Mesenchymal stem cell (in vitro differentiated cells and primary cell): Measurements from ENCODE around the gene EPB41.
A peak's percentile ranks its signal among the peaks of the same experiment; 100 is the strongest.
"Not testable (repeated sequence)": the region's sequence is repeated elsewhere in the genome, so short reads cannot be mapped to it uniquely, and the experiment has no call there.

Experiments
- DNase-seq: peaks from one replicate; pipeline ENCODE4 v3.0.0-alpha.2; 2013
- H2AFZ ChIP-seq: one replicate; pipeline ENCODE4 v1.6.1; 2013; ENCODE audit warnings: low read depth, mild to moderate bottlenecking, control low read depth, inconsistent platforms, low read length, moderate library complexity
- H2AK5ac ChIP-seq: 2 replicates; pipeline ENCODE4 v1.6.1; 2013; ENCODE audit warnings: low read length, moderate library complexity, mild to moderate bottlenecking, inconsistent platforms; ENCODE audit not compliant: severe bottlenecking
- H2BK120ac ChIP-seq: one replicate; pipeline ENCODE4 v1.6.1; 2013; ENCODE audit warnings: low read depth, mild to moderate bottlenecking, inconsistent platforms, low read length, moderate library complexity
- H2BK12ac ChIP-seq, 2 experiments: one replicate each; pipeline ENCODE4 v1.6.1; 2013; ENCODE audit warnings: inconsistent platforms in 2 of 2, low read length in 2 of 2, mild to moderate bottlenecking in 2 of 2, moderate library complexity in 2 of 2, control low read depth in 1 of 2
- H2BK15ac ChIP-seq: one replicate; pipeline ENCODE4 v1.6.1; 2013; ENCODE audit warnings: mild to moderate bottlenecking, low read depth, inconsistent platforms; ENCODE audit not compliant: poor library complexity, severe bottlenecking
- H2BK5ac ChIP-seq: 2 replicates; pipeline ENCODE4 v1.6.1; 2013; ENCODE audit warnings: low read depth, mild to moderate bottlenecking, low read length, control low read depth, inconsistent platforms; ENCODE audit not compliant: poor library complexity, severe bottlenecking
- H3K14ac ChIP-seq, 2 experiments: one replicate each; pipeline ENCODE4 v1.6.1; 2013; ENCODE audit warnings: inconsistent platforms in 2 of 2, low read length in 2 of 2, control low read depth in 1 of 2, mild to moderate bottlenecking in 1 of 2, moderate library complexity in 1 of 2
- H3K18ac ChIP-seq, 2 experiments: one replicate each; pipeline ENCODE4 v1.6.1; 2013; ENCODE audit warnings: inconsistent platforms in 2 of 2, low read length in 2 of 2, control low read depth in 1 of 2, low read depth in 1 of 2, mild to moderate bottlenecking in 1 of 2
- H3K23ac ChIP-seq, 2 experiments: one replicate each; pipeline ENCODE4 v1.6.1; 2013; ENCODE audit warnings: inconsistent platforms in 2 of 2, low read length in 2 of 2, mild to moderate bottlenecking in 2 of 2, moderate library complexity in 2 of 2, control low read depth in 1 of 2
- H3K27ac ChIP-seq: 2 replicates; pipeline ENCODE4 v1.5.1; 2013; ENCODE audit warnings: mild to moderate bottlenecking, moderate library complexity, low read length, control low read depth, inconsistent platforms; ENCODE audit not compliant: poor library complexity, severe bottlenecking
- H3K27me3 ChIP-seq, 2 experiments: 2 replicates each; pipeline versions ENCODE4 v1.6.1 to v1.7.0; 2013; ENCODE audit warnings: low read length in 2 of 2, mild to moderate bottlenecking in 2 of 2, moderate library complexity in 2 of 2, control low read depth in 1 of 2, inconsistent platforms in 1 of 2; ENCODE audit not compliant: control insufficient read depth in 1 of 2, insufficient read depth in 1 of 2
- H3K36me3 ChIP-seq, 2 experiments: 2 replicates each; pipeline versions ENCODE4 v1.6.1 to v1.7.0; 2013; ENCODE audit warnings: low read length in 2 of 2, control low read depth in 1 of 2, inconsistent platforms in 1 of 2, low read depth in 1 of 2, mild to moderate bottlenecking in 1 of 2; ENCODE audit not compliant: insufficient read depth in 2 of 2, control insufficient read depth in 1 of 2
- H3K4ac ChIP-seq, 2 experiments: one replicate each; pipeline ENCODE4 v1.6.1; 2013; ENCODE audit warnings: inconsistent platforms in 2 of 2, low read length in 2 of 2, mild to moderate bottlenecking in 2 of 2, moderate library complexity in 2 of 2, control low read depth in 1 of 2, low read depth in 1 of 2
- H3K4me1 ChIP-seq: 2 replicates; pipeline ENCODE4 v1.6.1; 2013; ENCODE audit warnings: low read depth, low read length, control low read depth; ENCODE audit not compliant: control insufficient read depth, insufficient read depth
- H3K4me2 ChIP-seq: 2 replicates; pipeline ENCODE4 v1.6.1; 2013; ENCODE audit warnings: low read length, mild to moderate bottlenecking, inconsistent platforms; ENCODE audit not compliant: poor library complexity, severe bottlenecking
- H3K4me3 ChIP-seq, 2 experiments: 2 replicates each; pipeline versions ENCODE4 v1.5.1 to v1.7.0; 2013; ENCODE audit warnings: low read length in 2 of 2, mild to moderate bottlenecking in 2 of 2, control low read depth in 1 of 2, low read depth in 1 of 2; ENCODE audit not compliant: insufficient read depth in 1 of 2
- H3K79me1 ChIP-seq: replicated peaks from 2 replicates; pipeline ENCODE4 v1.6.1; 2013; ENCODE audit warnings: mild to moderate bottlenecking, control low read depth, low read length, inconsistent platforms; ENCODE audit not compliant: poor library complexity, severe bottlenecking
- H3K9ac ChIP-seq: 2 replicates; pipeline ENCODE4 v1.7.0; 2013; ENCODE audit warnings: mild to moderate bottlenecking, low read length, moderate library complexity
- H3K9me3 ChIP-seq: 2 replicates; pipeline ENCODE4 v1.7.0; 2013; ENCODE audit warnings: mild to moderate bottlenecking, low read length; ENCODE audit not compliant: control insufficient read depth
- H4K8ac ChIP-seq: one replicate; pipeline ENCODE4 v1.6.1; 2013; ENCODE audit warnings: inconsistent platforms, mild to moderate bottlenecking, low read length, moderate library complexity
- H4K91ac ChIP-seq: one replicate; pipeline ENCODE4 v1.6.1; 2013; ENCODE audit warnings: mild to moderate bottlenecking, low read length, inconsistent platforms
- WGBS: methylation state at CpG from one replicate; pipeline ENCODE4 v1.1.7; 2013; ENCODE audit warnings: mixed read lengths; 5-methylcytosine and 5-hydroxymethylcytosine counted together

Gene EPB41

DNA sequence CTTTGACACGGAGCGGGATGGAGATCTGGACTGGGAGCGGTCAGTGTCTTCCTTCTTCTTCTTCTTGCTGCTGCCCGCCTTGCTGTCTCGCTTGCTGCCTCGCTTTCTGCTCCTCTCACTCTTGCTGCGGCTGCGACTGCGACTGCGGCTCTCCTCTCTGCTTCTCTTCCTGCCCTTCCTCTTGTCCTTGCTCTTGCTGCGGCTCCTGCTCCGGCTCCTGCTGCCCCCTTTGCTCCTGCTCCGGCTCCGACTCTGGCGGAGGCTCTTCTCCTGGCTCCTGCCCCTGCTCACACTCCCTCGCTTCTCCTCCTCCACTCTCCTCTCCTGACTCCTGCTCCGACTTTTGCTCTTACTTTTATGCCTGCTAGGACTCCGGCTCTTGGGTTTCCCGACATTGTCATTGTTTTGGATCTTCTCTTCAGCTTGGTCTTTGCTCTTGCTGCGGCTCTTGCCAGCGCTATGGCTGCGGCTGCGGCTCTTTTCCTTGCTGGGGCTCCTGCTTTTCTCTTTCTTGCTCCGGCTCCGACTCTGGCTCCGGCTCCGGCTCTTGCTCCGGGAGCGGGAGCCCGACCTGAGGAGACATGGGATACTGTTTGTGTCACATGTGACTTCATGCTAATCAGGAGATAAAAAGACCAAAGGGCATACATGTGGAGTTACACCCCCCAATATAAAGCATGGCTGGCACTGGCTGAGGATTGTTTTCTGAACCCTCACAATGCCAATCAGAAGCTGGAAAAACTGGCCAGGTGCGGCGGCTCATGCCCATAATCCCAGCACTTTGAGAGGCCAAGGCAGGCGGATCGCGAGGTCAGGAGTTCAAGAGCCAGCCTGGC is 234.5 kb downstream of the EPB41 start:
- Histone ChIP-seq H3K18ac (no peak overlapping the region), H4K8ac (no peak overlapping the region), H2BK5ac (no peak overlapping the region), H3K36me3 (peaks cover 66 to 78% of the 10 kb centered on the region in 2 experiments), H3K9ac (no peak overlapping the region), H3K4me1 (no peaks in the 10 kb centered on the region), H3K27ac (no peak overlapping the region), H3K9me3 (no peaks in the 10 kb centered on the region), H2AFZ (no peak overlapping the region), H3K27me3 (no peaks in the 10 kb centered on the region), H3K14ac (no peak overlapping the region), H2BK12ac (no peak overlapping the region), H3K23ac (no peak overlapping the region), H3K79me1 (peaks cover 33% of the 10 kb centered on the region), H3K4me3 (no peak overlapping the region), H2BK15ac (no peak overlapping the region), H2BK120ac (no peak overlapping the region), H4K91ac (no peak overlapping the region), H2AK5ac (no peak overlapping the region), H3K4me2 (no peak overlapping the region), H3K4ac (no peak overlapping the region)
- 95% methylated on average over 35 of the region's 35 CpGs for WGBS
- DNase-seq = no peak

DNA sequence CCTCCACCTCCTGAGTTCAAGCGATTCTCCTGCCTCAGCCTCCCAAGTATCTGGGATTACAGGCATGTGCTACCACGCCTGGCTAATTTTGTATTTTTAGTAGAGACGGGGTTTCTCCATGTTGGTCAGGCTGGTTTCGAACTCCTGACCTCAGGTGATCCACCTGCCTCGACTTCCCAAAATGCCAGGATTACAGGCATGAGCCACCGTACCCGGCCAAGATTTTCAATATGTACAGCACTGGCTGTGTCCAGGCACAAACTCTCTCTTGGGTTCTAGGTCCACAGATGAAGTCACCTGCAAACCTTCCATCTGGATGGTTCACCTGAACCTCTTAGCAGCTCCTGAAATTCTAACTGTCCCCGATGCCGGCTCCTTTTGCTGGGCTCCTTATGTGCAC is 236.0 kb downstream of the EPB41 start:
- not testable (repeated sequence) for H2BK120ac ChIP-seq, H3K23ac ChIP-seq, DNase-seq, H3K4ac ChIP-seq, H3K14ac ChIP-seq, H3K4me2 ChIP-seq, H2BK5ac ChIP-seq, H3K27me3 ChIP-seq, H2AK5ac ChIP-seq, H4K8ac ChIP-seq, H3K9ac ChIP-seq, H2BK15ac ChIP-seq, H2AFZ ChIP-seq, H3K18ac ChIP-seq, H3K9me3 ChIP-seq, H3K27ac ChIP-seq, H3K4me1 ChIP-seq, H4K91ac ChIP-seq, H2BK12ac ChIP-seq, H3K4me3 ChIP-seq
- Histone ChIP-seq H3K79me1 (peaks cover 37% of the 10 kb centered on the region), H3K36me3 (peaks cover 68 to 90% of the 10 kb centered on the region in 2 experiments)
- 96% methylated on average over 8 of the region's 9 CpGs for WGBS

- no peak overlapping the region for H2AK5ac ChIP-seq
- H3K18ac ChIP-seq = no peak overlapping the region
- no peak overlapping the region for H2AFZ ChIP-seq
- no peak overlapping the region for H3K4me3 ChIP-seq
- H2BK12ac ChIP-seq = no peak overlapping the region
- no peak overlapping the region for H3K4ac ChIP-seq
- H3K9ac ChIP-seq = no peak overlapping the region
- H3K36me3 ChIP-seq = peaks cover 75 to 98% of the 10 kb centered on the region in 2 experiments
- no peak overlapping the region for H4K91ac ChIP-seq
- no peak overlapping the region for H2BK120ac ChIP-seq
- no peak overlapping the region for H3K23ac ChIP-seq
- 99% methylated on average over 8 of the region's 8 CpGs for WGBS
- no peaks in the 10 kb centered on the region for H3K9me3 ChIP-seq
- H2BK5ac ChIP-seq = no peak overlapping the region
- peaks cover 38% of the 10 kb centered on the region for H3K79me1 ChIP-seq
- H4K8ac ChIP-seq = no peak overlapping the region
- no peak overlapping the region for H3K14ac ChIP-seq
- no peak for DNase-seq
- H3K4me1 ChIP-seq = peaks cover 5% of the 10 kb centered on the region
- no peak overlapping the region for H3K4me2 ChIP-seq
- no peak overlapping the region for H3K27ac ChIP-seq
- no peaks in the 10 kb centered on the region for H3K27me3 ChIP-seq
- H2BK15ac ChIP-seq = no peak overlapping the region
These were observed 237.9 kb downstream of the EPB41 start for GRCh38 chr1:29152046-29152805.

- Histone ChIP-seq H2BK5ac (no peak overlapping the region), H3K27ac (peak overlapping the region; percentile 6), H4K91ac (no peak overlapping the region), H3K79me1 (peaks cover 26% of the 10 kb centered on the region), H3K36me3 (peaks cover 59 to 95% of the 10 kb centered on the region in 2 experiments), H3K27me3 (no peaks in the 10 kb centered on the region), H2AFZ (no peak overlapping the region), H3K9me3 (no peaks in the 10 kb centered on the region), H3K14ac (no peak overlapping the region), H3K4ac (no peak overlapping the region), H3K18ac (peak overlapping the region; percentile 46 to 70), H2BK12ac (no peak overlapping the region), H2BK120ac (no peak overlapping the region), H3K9ac (no peak overlapping the region), H3K4me2 (no peak overlapping the region), H3K23ac (no peak overlapping the region), H3K4me3 (no peak overlapping the region), H4K8ac (peak overlapping the region; percentile 72), H2BK15ac (no peak overlapping the region), H3K4me1 (peaks cover 5% of the 10 kb centered on the region), H2AK5ac (no peak overlapping the region)
- 34% methylated on average over 10 of the region's 10 CpGs for WGBS
- peak; percentile 89 for DNase-seq
These were observed 242.3 kb downstream of the EPB41 start for GRCh38 chr1:29156543-29157268.
